ENCODE measurements around the gene STARD9.

DNA sequence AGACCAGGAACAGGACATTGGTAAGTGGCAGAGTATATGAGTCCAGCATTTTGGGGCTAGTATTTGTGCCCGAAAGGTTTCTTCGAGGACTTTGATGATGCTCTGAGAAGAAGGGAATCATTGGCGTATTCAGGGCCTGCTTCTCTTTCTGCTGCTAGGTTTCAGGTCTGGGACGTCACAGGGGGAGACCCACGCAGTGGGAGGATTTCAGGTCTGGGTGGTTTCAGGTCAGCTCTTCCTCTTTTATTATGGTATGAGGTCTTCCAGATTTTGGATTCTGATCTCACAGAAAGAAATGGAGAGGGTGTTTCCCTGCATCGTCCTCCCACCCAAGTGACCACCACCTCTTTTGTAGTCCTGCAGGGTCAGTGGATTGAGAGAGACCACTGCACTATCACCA, 99.1 kb downstream of the STARD9 start:
- TF ChIP-seq, protein P1, sequence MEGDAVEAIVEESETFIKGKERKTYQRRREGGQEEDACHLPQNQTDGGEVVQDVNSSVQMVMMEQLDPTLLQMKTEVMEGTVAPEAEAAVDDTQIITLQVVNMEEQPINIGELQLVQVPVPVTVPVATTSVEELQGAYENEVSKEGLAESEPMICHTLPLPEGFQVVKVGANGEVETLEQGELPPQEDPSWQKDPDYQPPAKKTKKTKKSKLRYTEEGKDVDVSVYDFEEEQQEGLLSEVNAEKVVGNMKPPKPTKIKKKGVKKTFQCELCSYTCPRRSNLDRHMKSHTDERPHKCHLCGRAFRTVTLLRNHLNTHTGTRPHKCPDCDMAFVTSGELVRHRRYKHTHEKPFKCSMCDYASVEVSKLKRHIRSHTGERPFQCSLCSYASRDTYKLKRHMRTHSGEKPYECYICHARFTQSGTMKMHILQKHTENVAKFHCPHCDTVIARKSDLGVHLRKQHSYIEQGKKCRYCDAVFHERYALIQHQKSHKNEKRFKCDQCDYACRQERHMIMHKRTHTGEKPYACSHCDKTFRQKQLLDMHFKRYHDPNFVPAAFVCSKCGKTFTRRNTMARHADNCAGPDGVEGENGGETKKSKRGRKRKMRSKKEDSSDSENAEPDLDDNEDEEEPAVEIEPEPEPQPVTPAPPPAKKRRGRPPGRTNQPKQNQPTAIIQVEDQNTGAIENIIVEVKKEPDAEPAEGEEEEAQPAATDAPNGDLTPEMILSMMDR (IDR thresholded peaks at IDR 0.05) = no peak
- TF ChIP-seq EP300 (IDR thresholded peaks at IDR 0.05; ENCODE audit: borderline replicate concordance in 1 of 2, low read depth in 1 of 2, low read length in 1 of 2) = no peak
- TF ChIP-seq, protein P2, sequence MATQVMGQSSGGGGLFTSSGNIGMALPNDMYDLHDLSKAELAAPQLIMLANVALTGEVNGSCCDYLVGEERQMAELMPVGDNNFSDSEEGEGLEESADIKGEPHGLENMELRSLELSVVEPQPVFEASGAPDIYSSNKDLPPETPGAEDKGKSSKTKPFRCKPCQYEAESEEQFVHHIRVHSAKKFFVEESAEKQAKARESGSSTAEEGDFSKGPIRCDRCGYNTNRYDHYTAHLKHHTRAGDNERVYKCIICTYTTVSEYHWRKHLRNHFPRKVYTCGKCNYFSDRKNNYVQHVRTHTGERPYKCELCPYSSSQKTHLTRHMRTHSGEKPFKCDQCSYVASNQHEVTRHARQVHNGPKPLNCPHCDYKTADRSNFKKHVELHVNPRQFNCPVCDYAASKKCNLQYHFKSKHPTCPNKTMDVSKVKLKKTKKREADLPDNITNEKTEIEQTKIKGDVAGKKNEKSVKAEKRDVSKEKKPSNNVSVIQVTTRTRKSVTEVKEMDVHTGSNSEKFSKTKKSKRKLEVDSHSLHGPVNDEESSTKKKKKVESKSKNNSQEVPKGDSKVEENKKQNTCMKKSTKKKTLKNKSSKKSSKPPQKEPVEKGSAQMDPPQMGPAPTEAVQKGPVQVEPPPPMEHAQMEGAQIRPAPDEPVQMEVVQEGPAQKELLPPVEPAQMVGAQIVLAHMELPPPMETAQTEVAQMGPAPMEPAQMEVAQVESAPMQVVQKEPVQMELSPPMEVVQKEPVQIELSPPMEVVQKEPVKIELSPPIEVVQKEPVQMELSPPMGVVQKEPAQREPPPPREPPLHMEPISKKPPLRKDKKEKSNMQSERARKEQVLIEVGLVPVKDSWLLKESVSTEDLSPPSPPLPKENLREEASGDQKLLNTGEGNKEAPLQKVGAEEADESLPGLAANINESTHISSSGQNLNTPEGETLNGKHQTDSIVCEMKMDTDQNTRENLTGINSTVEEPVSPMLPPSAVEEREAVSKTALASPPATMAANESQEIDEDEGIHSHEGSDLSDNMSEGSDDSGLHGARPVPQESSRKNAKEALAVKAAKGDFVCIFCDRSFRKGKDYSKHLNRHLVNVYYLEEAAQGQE (IDR thresholded peaks at IDR 0.05; ENCODE audit: low read depth, low read length) = no peak
- TF ChIP-seq SIN3A (IDR thresholded peaks at IDR 0.05; ENCODE audit: borderline replicate concordance, low read depth, low read length) = no peak
- TF ChIP-seq, protein P3, sequence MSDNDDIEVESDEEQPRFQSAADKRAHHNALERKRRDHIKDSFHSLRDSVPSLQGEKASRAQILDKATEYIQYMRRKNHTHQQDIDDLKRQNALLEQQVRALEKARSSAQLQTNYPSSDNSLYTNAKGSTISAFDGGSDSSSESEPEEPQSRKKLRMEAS (IDR thresholded peaks at IDR 0.05; ENCODE audit: low read depth) = no peak
- TF ChIP-seq, protein P4, sequence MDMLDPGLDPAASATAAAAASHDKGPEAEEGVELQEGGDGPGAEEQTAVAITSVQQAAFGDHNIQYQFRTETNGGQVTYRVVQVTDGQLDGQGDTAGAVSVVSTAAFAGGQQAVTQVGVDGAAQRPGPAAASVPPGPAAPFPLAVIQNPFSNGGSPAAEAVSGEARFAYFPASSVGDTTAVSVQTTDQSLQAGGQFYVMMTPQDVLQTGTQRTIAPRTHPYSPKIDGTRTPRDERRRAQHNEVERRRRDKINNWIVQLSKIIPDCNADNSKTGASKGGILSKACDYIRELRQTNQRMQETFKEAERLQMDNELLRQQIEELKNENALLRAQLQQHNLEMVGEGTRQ (IDR thresholded peaks at IDR 0.05; ENCODE audit: borderline replicate concordance, low read depth, low read length) = no peak
- TF ChIP-seq POLR2AphosphoS5 (IDR thresholded peaks at IDR 0.05; ENCODE audit: low read depth, low read length) = no peak
- TF ChIP-seq TEAD4 (IDR thresholded peaks at IDR 0.05; ENCODE audit: borderline replicate concordance, insufficient read depth) = no peak
- TF ChIP-seq, protein P5, sequence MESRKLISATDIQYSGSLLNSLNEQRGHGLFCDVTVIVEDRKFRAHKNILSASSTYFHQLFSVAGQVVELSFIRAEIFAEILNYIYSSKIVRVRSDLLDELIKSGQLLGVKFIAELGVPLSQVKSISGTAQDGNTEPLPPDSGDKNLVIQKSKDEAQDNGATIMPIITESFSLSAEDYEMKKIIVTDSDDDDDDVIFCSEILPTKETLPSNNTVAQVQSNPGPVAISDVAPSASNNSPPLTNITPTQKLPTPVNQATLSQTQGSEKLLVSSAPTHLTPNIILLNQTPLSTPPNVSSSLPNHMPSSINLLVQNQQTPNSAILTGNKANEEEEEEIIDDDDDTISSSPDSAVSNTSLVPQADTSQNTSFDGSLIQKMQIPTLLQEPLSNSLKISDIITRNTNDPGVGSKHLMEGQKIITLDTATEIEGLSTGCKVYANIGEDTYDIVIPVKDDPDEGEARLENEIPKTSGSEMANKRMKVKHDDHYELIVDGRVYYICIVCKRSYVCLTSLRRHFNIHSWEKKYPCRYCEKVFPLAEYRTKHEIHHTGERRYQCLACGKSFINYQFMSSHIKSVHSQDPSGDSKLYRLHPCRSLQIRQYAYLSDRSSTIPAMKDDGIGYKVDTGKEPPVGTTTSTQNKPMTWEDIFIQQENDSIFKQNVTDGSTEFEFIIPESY (IDR thresholded peaks at IDR 0.05; ENCODE audit: borderline replicate concordance, low read depth) = no peak
- TF ChIP-seq RAD21 (IDR thresholded peaks at IDR 0.05; ENCODE audit: low read length) = no peak
